ENCODE measurements around the gene UXS1. TPM values are rescaled to one million over a fixed set of nuclear protein-coding genes. Genes with fewer than 3 reads are reported as not detected.

The UXS1 gene
- total RNA-seq, 4 donors from 2014 or later: 31.0 to 42.4 (median 36.8) TPM

DNA sequence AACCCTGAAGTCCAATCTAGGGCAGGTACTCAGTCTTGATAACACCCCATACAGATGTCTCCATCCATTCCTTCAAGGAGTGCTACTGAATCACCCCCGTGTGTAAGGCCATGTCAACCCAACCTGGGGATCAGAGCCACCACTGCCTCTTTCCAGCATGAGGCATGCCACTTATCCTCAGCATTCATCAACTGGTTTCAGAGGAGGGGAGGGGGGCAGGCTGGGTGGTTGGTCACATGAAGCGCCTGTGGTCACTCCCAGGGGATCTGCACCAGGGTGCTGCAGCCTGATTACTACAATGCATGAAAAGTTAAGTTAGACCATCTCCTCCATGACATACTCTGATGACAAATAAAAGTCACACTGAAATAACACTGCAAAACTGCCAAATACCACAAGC lies 65.0 kb downstream of the UXS1 start:
- H3K36me3 ChIP-seq: peaks cover 0 to 35% (median 15%) of the 10 kb centered on the region in 4 donors
- WGBS: 94% methylated on average over 2 of the region's 2 CpGs
- TF ChIP-seq, protein P1, sequence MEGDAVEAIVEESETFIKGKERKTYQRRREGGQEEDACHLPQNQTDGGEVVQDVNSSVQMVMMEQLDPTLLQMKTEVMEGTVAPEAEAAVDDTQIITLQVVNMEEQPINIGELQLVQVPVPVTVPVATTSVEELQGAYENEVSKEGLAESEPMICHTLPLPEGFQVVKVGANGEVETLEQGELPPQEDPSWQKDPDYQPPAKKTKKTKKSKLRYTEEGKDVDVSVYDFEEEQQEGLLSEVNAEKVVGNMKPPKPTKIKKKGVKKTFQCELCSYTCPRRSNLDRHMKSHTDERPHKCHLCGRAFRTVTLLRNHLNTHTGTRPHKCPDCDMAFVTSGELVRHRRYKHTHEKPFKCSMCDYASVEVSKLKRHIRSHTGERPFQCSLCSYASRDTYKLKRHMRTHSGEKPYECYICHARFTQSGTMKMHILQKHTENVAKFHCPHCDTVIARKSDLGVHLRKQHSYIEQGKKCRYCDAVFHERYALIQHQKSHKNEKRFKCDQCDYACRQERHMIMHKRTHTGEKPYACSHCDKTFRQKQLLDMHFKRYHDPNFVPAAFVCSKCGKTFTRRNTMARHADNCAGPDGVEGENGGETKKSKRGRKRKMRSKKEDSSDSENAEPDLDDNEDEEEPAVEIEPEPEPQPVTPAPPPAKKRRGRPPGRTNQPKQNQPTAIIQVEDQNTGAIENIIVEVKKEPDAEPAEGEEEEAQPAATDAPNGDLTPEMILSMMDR (IDR thresholded peaks at IDR 0.05): no peak
- TF ChIP-seq EP300 (IDR thresholded peaks at IDR 0.05): no peak
- TF ChIP-seq POLR2A (IDR thresholded peaks at IDR 0.05; ENCODE audit: low read depth): no peak
- TF ChIP-seq POLR2AphosphoS5 (IDR thresholded peaks at IDR 0.05): no peak
- no peak overlapping the region for H3K27ac ChIP-seq (replicated peaks in 1 of 4)
- H3K4me1 ChIP-seq: peaks cover 0 to 20% (median 6%) of the 10 kb centered on the region in 4 donors
- H3K27me3 ChIP-seq: no peaks in the 10 kb centered on the region
- H3K9me3 ChIP-seq: no peaks in the 10 kb centered on the region
- intact Hi-C loops (cut with DNase I): no loop called here
- H3K4me3 ChIP-seq: no peak overlapping the region
- no peak for DNase-seq (ENCODE audit: extremely low spot score)

DNA sequence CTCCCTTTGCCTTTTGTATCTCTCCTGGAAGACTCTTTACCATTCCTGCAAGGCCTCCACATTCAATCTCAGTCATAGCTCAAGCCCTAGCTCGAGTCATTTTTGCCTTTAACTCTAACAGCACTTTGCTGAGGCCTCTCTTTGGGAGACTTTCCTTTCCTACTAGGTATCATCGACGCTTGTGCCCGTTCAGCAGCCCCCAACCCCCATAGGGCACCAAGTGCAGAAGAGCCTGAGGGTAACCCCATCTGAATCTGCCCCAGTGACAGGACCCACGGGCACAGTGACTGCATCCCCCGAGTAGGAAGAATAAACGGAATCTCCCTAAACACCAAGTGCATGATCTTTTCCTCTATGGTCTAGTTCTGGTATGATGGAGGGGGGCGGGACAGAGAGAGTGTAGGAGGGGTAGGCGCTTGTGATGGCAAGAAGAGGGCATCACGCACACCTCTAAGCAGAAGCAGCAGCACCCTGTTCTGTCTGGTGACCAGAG lies 66.3 kb downstream of the UXS1 start:
- Histone ChIP-seq H3K4me3 (no peak overlapping the region), H3K36me3 (peaks cover 0 to 47% (median 15%) of the 10 kb centered on the region in 4 donors)
- DNase-seq (ENCODE audit: extremely low spot score): no peak

DNA sequence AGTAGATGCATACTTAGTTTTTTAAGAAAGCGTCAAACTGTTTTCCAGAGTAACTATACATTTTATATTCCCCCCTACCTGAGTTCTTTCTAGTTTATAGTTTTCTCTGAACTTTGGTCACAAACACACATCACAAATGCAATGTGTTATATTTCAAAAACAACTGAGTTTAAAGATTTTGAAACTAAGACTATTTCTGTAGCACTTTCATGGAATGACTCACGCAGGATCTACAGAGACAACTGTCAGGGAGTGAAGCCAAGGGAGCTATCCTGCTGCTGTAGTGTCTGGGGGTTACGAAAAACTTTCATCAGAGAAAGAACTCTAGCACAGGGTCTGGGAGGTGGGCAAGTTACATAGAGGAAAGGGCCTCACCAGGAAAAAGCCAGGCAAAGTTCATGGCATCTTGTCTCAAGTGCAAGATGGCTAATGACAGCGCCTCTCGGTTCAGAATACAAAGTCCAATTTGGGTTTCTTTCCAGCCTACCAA lies 66.8 kb downstream of the UXS1 start:
- 70% methylated on average over 5 of the region's 5 CpGs for WGBS
- intact Hi-C loops (cut with DNase I): no loop called here
- no peak for TF ChIP-seq POLR2AphosphoS5 (IDR thresholded peaks at IDR 0.05)
- no peak for TF ChIP-seq EP300 (IDR thresholded peaks at IDR 0.05)
- TF ChIP-seq POLR2A (IDR thresholded peaks at IDR 0.05; ENCODE audit: low read depth): no peak
- TF ChIP-seq, protein P1 (IDR thresholded peaks at IDR 0.05): no peak
- H3K9me3 ChIP-seq: no peaks in the 10 kb centered on the region
- no peak overlapping the region for H3K27ac ChIP-seq (replicated peaks in 1 of 4)
- no peaks in the 10 kb centered on the region for H3K27me3 ChIP-seq
- DNase-seq (ENCODE audit: extremely low spot score): no peak
- no peak overlapping the region for H3K4me3 ChIP-seq
- peaks cover 0 to 52% (median 15%) of the 10 kb centered on the region in 4 donors for H3K36me3 ChIP-seq
- peaks cover 0 to 20% (median 6%) of the 10 kb centered on the region in 4 donors for H3K4me1 ChIP-seq

More for the DNA sequence above, 66.3 kb downstream of the UXS1 start:
- 93% methylated on average over 10 of the region's 10 CpGs for WGBS
- Histone ChIP-seq H3K27ac (replicated peaks in 1 of 4) (no peak overlapping the region), H3K4me1 (peaks cover 0 to 20% (median 6%) of the 10 kb centered on the region in 4 donors), H3K27me3 (no peaks in the 10 kb centered on the region), H3K9me3 (no peaks in the 10 kb centered on the region)
- TF ChIP-seq POLR2AphosphoS5 (IDR thresholded peaks at IDR 0.05) (no peak), POLR2A (IDR thresholded peaks at IDR 0.05; ENCODE audit: low read depth) (no peak), EP300 (IDR thresholded peaks at IDR 0.05) (no peak)
- TF ChIP-seq, protein P1 (IDR thresholded peaks at IDR 0.05): no peak
- intact Hi-C loops (cut with DNase I): no loop called here

DNA sequence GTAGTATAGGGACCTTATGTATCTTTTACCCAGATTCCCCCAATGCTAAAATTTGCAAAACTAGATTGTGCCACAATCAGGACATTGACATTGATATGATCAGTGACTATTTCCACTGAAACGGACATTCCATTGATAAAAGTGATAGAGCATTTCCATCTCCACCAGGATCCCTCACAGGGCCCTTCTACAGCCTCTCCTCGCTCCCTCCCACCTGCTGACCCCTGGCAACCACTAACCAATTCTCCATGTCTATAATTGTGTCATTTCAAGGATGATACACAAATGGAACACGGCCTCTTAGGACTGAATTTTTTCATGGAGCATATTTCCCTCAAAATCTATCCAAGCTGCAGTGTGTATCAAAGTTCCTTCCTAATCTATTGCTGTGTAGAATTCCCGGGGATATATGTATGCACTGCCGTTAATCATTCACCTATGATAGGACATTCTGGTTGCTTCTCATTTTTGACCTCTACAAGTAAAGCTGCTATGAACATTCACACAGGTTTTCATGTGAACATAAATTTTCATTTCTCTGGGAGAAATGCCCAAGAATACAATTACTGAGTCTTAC lies 67.3 kb downstream of the UXS1 start:
- Histone ChIP-seq H3K4me3 (no peak overlapping the region), H3K36me3 (peaks cover 0 to 58% (median 18%) of the 10 kb centered on the region in 4 donors), H3K27ac (replicated peaks in 1 of 4) (no peak overlapping the region), H3K4me1 (peaks cover 0 to 24% (median 8%) of the 10 kb centered on the region in 4 donors), H3K9me3 (no peaks in the 10 kb centered on the region), H3K27me3 (no peaks in the 10 kb centered on the region)
- no peak for DNase-seq (ENCODE audit: extremely low spot score)
- WGBS: 83% methylated on average over 5 of the region's 5 CpGs
- intact Hi-C loops (cut with DNase I): no loop called here
- TF ChIP-seq EP300 (IDR thresholded peaks at IDR 0.05): no peak
- TF ChIP-seq, protein P1 (IDR thresholded peaks at IDR 0.05): no peak
- no peak for TF ChIP-seq POLR2A (IDR thresholded peaks at IDR 0.05; ENCODE audit: low read depth)
- no peak for TF ChIP-seq POLR2AphosphoS5 (IDR thresholded peaks at IDR 0.05)
